ENCODE data around the gene EBF3.

Gene EBF3

GRCh38 chr10:129861776-129862531 is 102.1 kb downstream of the EBF3 start:
- TF ChIP-seq CEBPB (IDR thresholded peaks at IDR 0.05) (no peak), TEAD4 (IDR thresholded peaks at IDR 0.05) (no peak), EP300 (IDR thresholded peaks at IDR 0.05; ENCODE audit: borderline replicate concordance) (no peak)

- TF ChIP-seq RAD21 (IDR thresholded peaks at IDR 0.05; ENCODE audit: low read depth) (no peak), EP300 (IDR thresholded peaks at IDR 0.05; ENCODE audit: borderline replicate concordance) (no peak), CEBPB (IDR thresholded peaks at IDR 0.05) (no peak), TAF1 (IDR thresholded peaks at IDR 0.05; ENCODE audit: low read depth) (no peak), YY1 (IDR thresholded peaks at IDR 0.05; ENCODE audit: low read depth) (no peak), CREB1 (IDR thresholded peaks at IDR 0.05; ENCODE audit: low read depth) (no peak), NFIC (IDR thresholded peaks at IDR 0.05) (no peak), USF1 (IDR thresholded peaks at IDR 0.05) (no peak), ZBTB7A (IDR thresholded peaks at IDR 0.05; ENCODE audit: low read depth) (no peak), REST (IDR thresholded peaks at IDR 0.05; ENCODE audit: low read depth) (no peak), FOXM1 (IDR thresholded peaks at IDR 0.05; ENCODE audit: borderline replicate concordance, low read depth) (no peak), TCF12 (IDR thresholded peaks at IDR 0.05; ENCODE audit: low read depth) (no peak), EGR1 (IDR thresholded peaks at IDR 0.05) (no peak), MAX (IDR thresholded peaks at IDR 0.05) (no peak), TEAD4 (IDR thresholded peaks at IDR 0.05) (no peak)
These were observed 103.7 kb downstream of the EBF3 start for GRCh38 chr10:129860396-129860795.

- TF ChIP-seq ZBTB7A (IDR thresholded peaks at IDR 0.05; ENCODE audit: low read depth): no peak
- TF ChIP-seq FOXM1 (IDR thresholded peaks at IDR 0.05; ENCODE audit: borderline replicate concordance, low read depth): no peak
- TF ChIP-seq TCF12 (IDR thresholded peaks at IDR 0.05; ENCODE audit: low read depth): no peak
- TF ChIP-seq TEAD4 (IDR thresholded peaks at IDR 0.05): no peak
- no peak for TF ChIP-seq YY1 (IDR thresholded peaks at IDR 0.05; ENCODE audit: low read depth)
- no peak for TF ChIP-seq EGR1 (IDR thresholded peaks at IDR 0.05)
- TF ChIP-seq EP300 (IDR thresholded peaks at IDR 0.05; ENCODE audit: borderline replicate concordance): no peak
- TF ChIP-seq NFIC (IDR thresholded peaks at IDR 0.05): no peak
- no peak for TF ChIP-seq CEBPB (IDR thresholded peaks at IDR 0.05)
- TF ChIP-seq RAD21 (IDR thresholded peaks at IDR 0.05; ENCODE audit: low read depth): no peak
- no peak for TF ChIP-seq TAF1 (IDR thresholded peaks at IDR 0.05; ENCODE audit: low read depth)
- no peak for TF ChIP-seq MAX (IDR thresholded peaks at IDR 0.05)
- no peak for TF ChIP-seq REST (IDR thresholded peaks at IDR 0.05; ENCODE audit: low read depth)
- TF ChIP-seq CREB1 (IDR thresholded peaks at IDR 0.05; ENCODE audit: low read depth): no peak
- no peak for TF ChIP-seq USF1 (IDR thresholded peaks at IDR 0.05)
These were observed 104.5 kb downstream of the EBF3 start for GRCh38 chr10:129859536-129859935.

- no peak for TF ChIP-seq REST (IDR thresholded peaks at IDR 0.05; ENCODE audit: low read depth)
These were observed 106.7 kb downstream of the EBF3 start for GRCh38 chr10:129857242-129857960.

Data from Ishikawa (cell line).